H9 (cell line): Measurements from ENCODE around the gene PNPLA2. TPM values are rescaled to one million over a fixed set of nuclear protein-coding genes. Genes with fewer than 3 reads are reported as not detected.

Experiments used
- DNase-seq: peaks from one replicate; pipeline ENCODE4 v3.0.0-alpha.2; 2017
- H2AFZ ChIP-seq: one replicate; pipeline ENCODE4 v1.6.1; 2013; ENCODE audit warnings: mild to moderate bottlenecking, low read length, control low read depth, moderate library complexity
- H2AK5ac ChIP-seq: 2 replicates; pipeline ENCODE4 v1.6.1; 2013; ENCODE audit warnings: low read length, control low read depth, mixed read lengths; ENCODE audit not compliant: insufficient read length
- H2BK120ac ChIP-seq: one replicate; pipeline ENCODE4 v1.6.1; 2013; ENCODE audit warnings: low read depth, mild to moderate bottlenecking, low read length, control low read depth, inconsistent platforms; ENCODE audit not compliant: poor library complexity, severe bottlenecking
- H2BK12ac ChIP-seq: 2 replicates; pipeline ENCODE4 v1.6.1; 2013; ENCODE audit warnings: low read length, control low read depth, mixed read lengths, low read depth; ENCODE audit not compliant: insufficient read length
- H2BK15ac ChIP-seq: 2 replicates; pipeline ENCODE4 v1.6.1; 2013; ENCODE audit warnings: low read depth, low read length, control low read depth
- H2BK20ac ChIP-seq: one replicate; pipeline ENCODE4 v1.6.1; 2013; ENCODE audit warnings: low read depth, mild to moderate bottlenecking, low read length, control low read depth, inconsistent platforms; ENCODE audit not compliant: poor library complexity, severe bottlenecking
- H2BK5ac ChIP-seq: 2 replicates; pipeline ENCODE4 v1.6.1; 2013; ENCODE audit warnings: low read length, control low read depth, mixed read lengths; ENCODE audit not compliant: insufficient read length
- H3K14ac ChIP-seq: 2 replicates; pipeline ENCODE4 v1.6.1; 2013; ENCODE audit warnings: low read length, control low read depth; ENCODE audit not compliant: insufficient read depth
- H3K18ac ChIP-seq: 2 replicates; pipeline ENCODE4 v1.6.1; 2013; ENCODE audit warnings: low read depth, mild to moderate bottlenecking, mixed read lengths, low read length, control low read depth; ENCODE audit not compliant: insufficient read length
- H3K23ac ChIP-seq: 2 replicates; pipeline ENCODE4 v1.6.1; 2013; ENCODE audit warnings: low read length, control low read depth, mixed read lengths, low read depth; ENCODE audit not compliant: insufficient read length
- H3K23me2 ChIP-seq: 2 replicates; pipeline ENCODE4 v1.6.1; 2013; ENCODE audit warnings: low read depth, mild to moderate bottlenecking, mixed read lengths, low read length, control low read depth; ENCODE audit not compliant: insufficient read length, poor library complexity, severe bottlenecking
- H3K27ac ChIP-seq: 2 replicates; pipeline ENCODE4 v1.5.1; 2013; ENCODE audit warnings: low read length, control low read depth, mixed read lengths, low read depth; ENCODE audit not compliant: insufficient read length
- H3K27me3 ChIP-seq: 2 replicates; pipeline ENCODE4 v1.6.1; 2013; ENCODE audit warnings: low read length, control low read depth, inconsistent platforms; ENCODE audit not compliant: insufficient read depth
- H3K4ac ChIP-seq: 2 replicates; pipeline ENCODE4 v1.6.1; 2013; ENCODE audit warnings: low read depth, mild to moderate bottlenecking, control low read depth, inconsistent platforms, low read length, moderate library complexity
- H3K4me1 ChIP-seq: 2 replicates; pipeline ENCODE4 v1.6.1; 2013; ENCODE audit warnings: low read length, control low read depth, inconsistent platforms; ENCODE audit not compliant: insufficient read depth
- H3K4me2 ChIP-seq: 2 replicates; pipeline ENCODE4 v1.6.1; 2013; ENCODE audit warnings: low read length, control low read depth, mixed read lengths; ENCODE audit not compliant: insufficient read length, insufficient read depth
- H3K56ac ChIP-seq: 2 replicates; pipeline ENCODE4 v1.6.1; 2013; ENCODE audit warnings: low read depth, mild to moderate bottlenecking, mixed read lengths, low read length, control low read depth; ENCODE audit not compliant: insufficient read length
- H3K79me1 ChIP-seq: 2 replicates; pipeline ENCODE4 v1.6.1; 2013; ENCODE audit warnings: low read depth, mild to moderate bottlenecking, moderate library complexity, low read length, control low read depth, inconsistent platforms; ENCODE audit not compliant: insufficient read depth, poor library complexity, severe bottlenecking
- H3K79me2 ChIP-seq: 2 replicates; pipeline ENCODE4 v1.6.1; 2013; ENCODE audit warnings: low read length, control low read depth, inconsistent platforms; ENCODE audit not compliant: insufficient read depth
- H3K9ac ChIP-seq: 2 replicates; pipeline ENCODE4 v1.6.1; 2013; ENCODE audit warnings: low read length, control low read depth, mixed read lengths; ENCODE audit not compliant: insufficient read length; ENCODE audit errors: extremely low read depth
- H3K9me3 ChIP-seq: one replicate; pipeline ENCODE4 v1.6.1; 2013; ENCODE audit warnings: low read depth, low read length, inconsistent platforms; ENCODE audit not compliant: control insufficient read depth
- H3T11ph ChIP-seq: one replicate; pipeline ENCODE4 v1.6.1; 2013; ENCODE audit warnings: mild to moderate bottlenecking, low read length, control low read depth, inconsistent platforms
- H4K20me1 ChIP-seq: one replicate; pipeline ENCODE4 v1.6.1; 2013; ENCODE audit not compliant: control insufficient read depth, insufficient read length, insufficient read depth
- H4K5ac ChIP-seq: 2 replicates; pipeline ENCODE4 v1.6.1; 2013; ENCODE audit warnings: low read depth, mild to moderate bottlenecking, mixed read lengths, low read length, control low read depth; ENCODE audit not compliant: insufficient read length
- H4K8ac ChIP-seq: replicated peaks from 2 replicates; pipeline ENCODE4 v1.6.1; 2013; ENCODE audit warnings: low read length, control low read depth, mixed read lengths, low read depth; ENCODE audit not compliant: insufficient read length
- H4K91ac ChIP-seq: 2 replicates; pipeline ENCODE4 v1.6.1; 2013; ENCODE audit warnings: low read depth, mild to moderate bottlenecking, moderate library complexity, mixed read lengths, low read length, control low read depth; ENCODE audit not compliant: insufficient read length
- H3K27ac Mint-ChIP-seq, 3 experiments: 2 replicates in 2 of 3; 3 replicates in 1 of 3; pipeline ENCODE4 v1.8.0; 2020 to 2021; ENCODE audit warnings: mixed read lengths in 3 of 3, mild to moderate bottlenecking in 1 of 3, moderate library complexity in 1 of 3
- H3K27me3 Mint-ChIP-seq: 2 replicates; pipeline ENCODE4 v1.8.0; 2021; ENCODE audit warnings: low read depth, mild to moderate bottlenecking, moderate library complexity, mixed read lengths
- H3K36me3 Mint-ChIP-seq, 3 experiments: 2 replicates in 2 of 3; 3 replicates in 1 of 3; pipeline ENCODE4 v1.8.0; 2020 to 2021; ENCODE audit warnings: low read depth in 3 of 3, mixed read lengths in 3 of 3; ENCODE audit not compliant: insufficient read depth in 1 of 3
- H3K4me1 Mint-ChIP-seq, 2 experiments: 2 replicates each; pipeline ENCODE4 v1.8.0; 2020; ENCODE audit warnings: mixed read lengths in 2 of 2
- H3K4me3 Mint-ChIP-seq, 2 experiments: 2 replicates in 1 of 2; 3 replicates in 1 of 2; pipeline ENCODE4 v1.8.0; 2020 to 2021; ENCODE audit warnings: mild to moderate bottlenecking in 2 of 2, mixed read lengths in 2 of 2, moderate library complexity in 1 of 2
- H3K9me3 Mint-ChIP-seq, 2 experiments: 2 replicates in 1 of 2; 3 replicates in 1 of 2; pipeline ENCODE4 v1.8.0; 2020; ENCODE audit warnings: mild to moderate bottlenecking in 2 of 2, mixed read lengths in 2 of 2, moderate library complexity in 1 of 2
- WGBS: extraction: QIAGEN DNeasy Blood & Tissue Kit; methylation state at CpG from one replicate; pipeline ENCODE4 v1.1.7; 2013; ENCODE audit warnings: missing lambda C conversion rate, low lambda C conversion rate, mixed read lengths; ENCODE audit not compliant: insufficient read length; ENCODE audit errors: extremely low coverage; 5-methylcytosine and 5-hydroxymethylcytosine counted together
- total RNA-seq: library from RNA; stranded (reverse); gene quantifications from 2 replicates; pipeline ENCODE4 v1.2.1, GENCODE V29; 2021
- TF ChIP-seq, protein P1 (sequence below): fragments of 200-600 bp; sonication (generic); conservative IDR thresholded peaks from 3 replicates; pipeline ENCODE4 v1.8.0; 2021; ENCODE audit warnings: antibody characterized with exemption, mild to moderate bottlenecking

Gene PNPLA2
- total RNA-seq, 1 experiment from 2014 or later: 67.3 TPM

DNA sequence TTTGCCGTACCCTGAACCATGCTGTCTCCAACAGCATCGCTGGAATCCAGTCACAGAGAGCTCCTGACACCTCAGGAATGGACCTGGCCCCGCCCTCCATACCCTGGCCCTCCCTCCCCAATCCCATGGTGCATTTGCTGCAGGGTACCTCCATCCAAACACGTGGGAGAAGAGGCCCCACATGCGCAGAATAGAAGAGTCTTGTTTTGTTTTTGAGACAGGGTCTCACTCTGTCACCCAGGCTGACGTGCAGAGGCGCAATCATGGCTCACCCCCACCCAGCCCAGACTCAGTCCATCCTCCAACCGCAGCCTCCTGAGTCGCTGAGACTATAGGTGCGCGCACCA, 2.3 kb upstream of the PNPLA2 start:
- DNase-seq: no peak
- no peak overlapping the region for H2BK15ac ChIP-seq
- no peaks in the 10 kb centered on the region for H3K9me3 ChIP-seq
- H3K79me2 ChIP-seq: no peaks in the 10 kb centered on the region
- H3K4me1 ChIP-seq: no peaks in the 10 kb centered on the region
- H3K18ac ChIP-seq: no peak overlapping the region
- no peak overlapping the region for H3K4ac ChIP-seq
- H2AFZ ChIP-seq: no peak overlapping the region
- no peak overlapping the region; the same call in 1 of the 2 replicates for H3K14ac ChIP-seq
- peaks cover 16 to 28% (median 18%) of the 10 kb centered on the region in 3 experiments; a peak in 6 of 7 replicates for H3K36me3 Mint-ChIP-seq
- no peak overlapping the region for H2BK120ac ChIP-seq
- H3K9ac ChIP-seq: no peak overlapping the region
- H3K9me3 Mint-ChIP-seq: no peaks in the 10 kb centered on the region
- peaks cover 2% of the 10 kb centered on the region; the same call in 1 of the 2 replicates for H3K27me3 Mint-ChIP-seq
- H4K20me1 ChIP-seq: no peaks in the 10 kb centered on the region
- H4K91ac ChIP-seq: no peak overlapping the region
- no peak overlapping the region for H3K4me2 ChIP-seq
- H4K5ac ChIP-seq: no peak overlapping the region
- no peaks in the 10 kb centered on the region for H3K79me1 ChIP-seq
- no peak overlapping the region for H2BK12ac ChIP-seq
- peaks cover 5% of the 10 kb centered on the region for H3K23me2 ChIP-seq
- no peak overlapping the region for H3K56ac ChIP-seq
- H3K27me3 ChIP-seq: no peaks in the 10 kb centered on the region
- H3K4me3 Mint-ChIP-seq: no peak overlapping the region
- peaks cover 11 to 27% of the 10 kb centered on the region in 2 experiments for H3K4me1 Mint-ChIP-seq
- H3T11ph ChIP-seq: no peak overlapping the region
- H3K23ac ChIP-seq: no peak overlapping the region
- no peak overlapping the region for H2BK5ac ChIP-seq
- no peak overlapping the region for H2BK20ac ChIP-seq
- H2AK5ac ChIP-seq: no peak overlapping the region
- TF ChIP-seq, protein P1, sequence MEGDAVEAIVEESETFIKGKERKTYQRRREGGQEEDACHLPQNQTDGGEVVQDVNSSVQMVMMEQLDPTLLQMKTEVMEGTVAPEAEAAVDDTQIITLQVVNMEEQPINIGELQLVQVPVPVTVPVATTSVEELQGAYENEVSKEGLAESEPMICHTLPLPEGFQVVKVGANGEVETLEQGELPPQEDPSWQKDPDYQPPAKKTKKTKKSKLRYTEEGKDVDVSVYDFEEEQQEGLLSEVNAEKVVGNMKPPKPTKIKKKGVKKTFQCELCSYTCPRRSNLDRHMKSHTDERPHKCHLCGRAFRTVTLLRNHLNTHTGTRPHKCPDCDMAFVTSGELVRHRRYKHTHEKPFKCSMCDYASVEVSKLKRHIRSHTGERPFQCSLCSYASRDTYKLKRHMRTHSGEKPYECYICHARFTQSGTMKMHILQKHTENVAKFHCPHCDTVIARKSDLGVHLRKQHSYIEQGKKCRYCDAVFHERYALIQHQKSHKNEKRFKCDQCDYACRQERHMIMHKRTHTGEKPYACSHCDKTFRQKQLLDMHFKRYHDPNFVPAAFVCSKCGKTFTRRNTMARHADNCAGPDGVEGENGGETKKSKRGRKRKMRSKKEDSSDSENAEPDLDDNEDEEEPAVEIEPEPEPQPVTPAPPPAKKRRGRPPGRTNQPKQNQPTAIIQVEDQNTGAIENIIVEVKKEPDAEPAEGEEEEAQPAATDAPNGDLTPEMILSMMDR: no peak
- H3K27ac ChIP-seq: no peak overlapping the region
- no CpG with 5 or more reads among the region's 11 CpGs for WGBS
- H4K8ac ChIP-seq: no peak overlapping the region
- H3K27ac Mint-ChIP-seq: peak overlapping the region in 1 of 3 experiments; percentile 63; a peak in 1 of 7 replicates
